AG04449 (cell line): Measurements from ENCODE around the gene USP11.

Source experiments
- CTCF ChIA-PET: fragments of 350-600 bp; formaldehyde crosslinking; extraction: SDS; loops from one replicate; lab custom pipeline; 2021; ENCODE audit warnings: antibody characterized with exemption; lab: Yijun Ruan, JAX
- POLR2A ChIA-PET: fragments of 400-600, 350-600 bp; formaldehyde crosslinking; extraction: SDS; loops from one replicate; lab custom pipeline; 2020; ENCODE audit warnings: antibody characterized with exemption, inconsistent platforms; lab: Yijun Ruan, JAX
- DNase-seq: peaks from one replicate; pipeline ENCODE4 v3.0.0-alpha.2; 2010; ENCODE audit warnings: low read depth, low spot score
- H3K4me3 ChIP-seq: 2 replicates; pipeline ENCODE4 v1.5.1; 2011; ENCODE audit warnings: low read depth, mild to moderate bottlenecking, control low read depth, low read length
- CTCF ChIP-seq: IDR thresholded peaks from one replicate; pipeline ENCODE4 v1.5.1; 2011; ENCODE audit warnings: mild to moderate bottlenecking, moderate library complexity, low read length, control low read depth, inconsistent platforms; ENCODE audit not compliant: insufficient read depth; ENCODE audit errors: missing control alignments

USP11 gene

DNA sequence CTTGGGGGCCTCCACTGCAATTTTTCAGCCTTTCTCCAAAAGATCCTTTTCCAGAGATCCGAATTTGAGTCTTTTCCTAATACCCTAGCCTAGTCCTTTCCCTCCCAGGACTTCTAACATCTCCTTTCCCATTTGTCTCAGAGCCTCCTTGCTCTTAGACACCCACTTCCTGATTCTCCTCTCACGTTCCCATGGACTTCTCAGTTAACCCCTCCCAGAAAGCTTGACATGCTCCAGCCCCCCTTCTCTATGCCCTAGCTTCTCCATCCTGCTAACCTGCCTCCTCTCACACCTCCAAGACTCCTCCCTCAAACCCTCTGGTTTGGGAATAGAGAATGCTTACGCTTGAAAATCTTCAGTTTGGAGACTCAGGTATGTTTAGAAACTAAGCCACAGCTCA is 36.7 kb upstream of the USP11 start:
- ChIA-PET CTCF (interaction anchor here (1.1 to 3.1 kb wide), 3 partner anchors 188 to 327 kb away, joined by 4 to 16 read pairs (median 5); no protein-coding TSS in a partner anchor), POLR2A (no interaction called here)
- no peak for TF ChIP-seq CTCF
- peak overlapping the region; percentile 34 for H3K4me3 ChIP-seq
- no peak for DNase-seq

- TF ChIP-seq CTCF: no peak
- ChIA-PET POLR2A (no interaction called here), CTCF (interaction anchor here (3.1 kb wide), 1 partner anchor 186 kb away, joined by 16 read pairs; no protein-coding TSS in a partner anchor)
- no peak for DNase-seq
- H3K4me3 ChIP-seq: peak overlapping the region; percentile 8; the same call in 1 of the 2 replicates
Observed at GRCh38 chrX:47197526-47197925, 35.3 kb upstream of the USP11 start.

DNA sequence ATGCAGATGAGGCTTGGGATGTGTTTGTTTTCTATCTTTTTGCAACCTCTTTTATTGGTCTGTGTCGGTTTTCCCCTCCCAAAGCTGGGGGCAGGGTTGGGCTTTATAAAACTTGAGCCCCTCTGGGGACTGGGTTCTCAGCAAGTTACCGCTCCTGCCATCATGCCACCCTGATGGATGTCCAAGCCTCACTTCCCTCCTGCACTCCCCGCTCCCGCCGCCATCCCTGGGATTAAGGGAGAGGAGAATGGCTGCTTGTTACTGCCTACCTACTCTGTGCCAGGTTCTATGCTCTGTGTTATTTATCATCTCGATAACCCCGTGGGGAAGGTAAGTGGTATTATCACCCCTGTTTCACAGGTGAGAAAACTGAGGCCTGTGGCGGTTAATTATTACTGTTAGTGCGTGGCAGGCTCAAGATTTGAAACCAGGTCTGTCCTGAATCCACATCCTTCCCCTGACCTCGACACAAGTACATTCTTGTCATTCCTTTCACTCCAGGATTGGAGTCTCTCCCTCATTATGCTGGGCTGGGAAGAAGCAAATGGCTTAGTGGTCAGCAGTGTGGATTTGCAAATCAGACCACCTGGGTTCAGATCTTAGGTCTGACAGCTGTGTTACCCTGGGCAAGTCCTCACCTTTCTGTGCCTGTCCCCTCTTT is 34.7 kb upstream of the USP11 start:
- ChIA-PET POLR2A (no interaction called here), CTCF (interaction anchor here (3.1 kb wide), 1 partner anchor 186 kb away, joined by 16 read pairs; no protein-coding TSS in a partner anchor)
- DNase-seq: no peak
- no peak for TF ChIP-seq CTCF
- H3K4me3 ChIP-seq: no peak overlapping the region

DNA sequence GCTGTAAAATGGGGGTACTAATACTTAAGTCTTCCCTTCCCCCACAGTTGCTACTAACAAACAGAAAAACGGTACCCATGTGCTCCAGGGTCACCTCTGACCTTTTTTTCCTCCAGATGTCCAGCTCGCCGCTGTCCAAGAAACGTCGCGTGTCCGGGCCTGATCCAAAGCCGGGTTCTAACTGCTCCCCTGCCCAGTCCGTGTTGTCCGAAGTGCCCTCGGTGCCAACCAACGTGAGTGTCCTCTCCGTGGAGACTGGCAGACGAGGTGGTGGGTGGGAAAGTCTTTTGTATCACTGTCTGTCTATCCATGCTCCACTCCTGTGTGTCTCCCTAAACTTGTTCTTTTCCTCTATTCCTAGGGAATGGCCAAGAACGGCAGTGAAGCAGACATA is 34.1 kb upstream of the USP11 start:
- DNase-seq: no peak
- TF ChIP-seq CTCF: no peak
- CTCF ChIA-PET: interaction anchor here (3.1 kb wide), 1 partner anchor 185 kb away, joined by 16 read pairs; no protein-coding TSS in a partner anchor
- no peak overlapping the region for H3K4me3 ChIP-seq
- POLR2A ChIA-PET: no interaction called here

- POLR2A ChIA-PET: no interaction called here
- DNase-seq: no peak
- CTCF ChIA-PET: interaction anchor here (1.2 to 3.1 kb wide), 2 partner anchors 8 to 185 kb away, joined by 3 to 16 read pairs; no protein-coding TSS in a partner anchor
- no peak overlapping the region for H3K4me3 ChIP-seq
- no peak for TF ChIP-seq CTCF
Observed at GRCh38 chrX:47199286-47199685, 33.5 kb upstream of the USP11 start.

DNA sequence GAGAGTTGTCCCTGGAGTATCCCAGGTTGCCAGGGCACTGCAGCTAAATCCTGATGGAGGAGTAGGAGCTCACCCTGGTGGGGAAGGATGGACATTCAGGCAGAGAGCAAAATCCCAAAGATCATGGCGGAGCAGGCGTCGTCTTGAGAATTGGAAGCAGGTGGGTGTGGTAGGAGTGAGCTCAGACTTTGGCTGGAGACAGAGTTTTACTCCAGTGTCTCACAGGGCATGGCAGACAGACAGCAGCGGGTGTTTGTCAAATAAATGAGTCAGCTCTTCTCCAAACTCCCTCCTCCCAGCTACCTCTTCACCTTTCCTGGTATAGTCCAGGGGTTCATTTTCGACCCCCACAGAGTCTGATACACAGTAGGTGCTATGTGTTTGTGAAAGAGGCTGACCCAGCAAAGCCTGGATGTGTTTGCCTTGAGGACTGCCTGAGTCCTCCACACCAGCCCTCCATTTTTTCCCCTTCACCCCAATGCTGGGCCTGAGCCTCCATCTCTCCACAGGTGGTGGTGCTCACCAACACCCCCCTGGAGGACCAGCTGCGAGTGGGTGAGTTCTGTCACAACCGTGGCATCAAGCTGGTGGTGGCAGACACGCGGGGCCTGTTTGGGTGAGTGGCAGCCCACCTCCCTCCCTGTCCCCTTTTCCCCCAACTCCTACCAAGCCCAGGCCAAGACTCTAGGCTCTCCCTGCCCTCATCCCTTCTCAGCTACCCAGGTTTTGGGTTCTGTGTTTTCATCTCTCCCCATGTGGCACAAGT is 32.2 kb upstream of the USP11 start:
- no peak for TF ChIP-seq CTCF
- DNase-seq: no peak
- H3K4me3 ChIP-seq: no peak overlapping the region
- ChIA-PET POLR2A (no interaction called here), CTCF (interaction anchor here (1.2 to 1.8 kb wide), 3 partner anchors 9 to 183 kb away, joined by 3 to 8 read pairs (median 3); no protein-coding TSS in a partner anchor)
